ENCODE data around the gene CHAMP1. TPM values are rescaled to one million over a fixed set of nuclear protein-coding genes. Genes with fewer than 3 reads are reported as not detected.
A peak's percentile ranks its signal among the peaks of the same experiment; 100 is the strongest.
"Not testable (repeated sequence)": the region's sequence is repeated elsewhere in the genome, so short reads cannot be mapped to it uniquely, and the experiment has no call there.

Gene CHAMP1
- total RNA-seq, 1 experiment from 2014 or later: 23.4 TPM

GRCh38 chr13:114311908-114312307 lies 2.4 kb upstream of the CHAMP1 start:
- no peak for DNase-seq
- H3K9me3 ChIP-seq (replicated peaks): no peaks in the 10 kb centered on the region
- no peak overlapping the region for H3K4me3 ChIP-seq

GRCh38 chr13:114313061-114313860 lies 1.0 kb upstream of the CHAMP1 start:
- Histone ChIP-seq H3K36me3 (0 out of 2 replicates have a peak, but pooled peaks cover 2% of the 10 kb centered on the region), H3K27me3 (no peaks in the 10 kb centered on the region), H3K4me3 (peak overlapping the region; percentile 87), H3K9me3 (replicated peaks) (no peaks in the 10 kb centered on the region), H3K4me1 (no peaks in the 10 kb centered on the region), H3K27ac (peak overlapping the region; percentile 64)
- DNase-seq: no peak

More at GRCh38 chr13:114311908-114312307, 2.4 kb upstream of the CHAMP1 start:
- Histone ChIP-seq H3K27me3 (no peaks in the 10 kb centered on the region), H3K4me1 (no peaks in the 10 kb centered on the region), H3K27ac (no peak overlapping the region), H3K36me3 (peaks cover 2% of the 10 kb centered on the region; the same call in 1 of the 2 replicates)

- H3K9me3 ChIP-seq (replicated peaks): no peaks in the 10 kb centered on the region
- DNase-seq: peak in 1 of 2 experiments; percentile 24
- peak overlapping the region; percentile 62 for H3K27ac ChIP-seq
- H3K27me3 ChIP-seq: no peaks in the 10 kb centered on the region
- peak overlapping the region; percentile 87 for H3K4me3 ChIP-seq
- peaks cover 8% of the 10 kb centered on the region for H3K4me1 ChIP-seq
- peaks cover 7% of the 10 kb centered on the region for H3K36me3 ChIP-seq
Observed at GRCh38 chr13:114315074-114315785, 927 bp downstream of the CHAMP1 start.

- no peak for DNase-seq
- H3K4me1 ChIP-seq: peaks cover 8% of the 10 kb centered on the region
- H3K36me3 ChIP-seq: peaks cover 37% of the 10 kb centered on the region
- no peaks in the 10 kb centered on the region for H3K27me3 ChIP-seq
- H3K9me3 ChIP-seq (replicated peaks): no peaks in the 10 kb centered on the region
- H3K27ac ChIP-seq: no peak overlapping the region
- H3K4me3 ChIP-seq: no peak overlapping the region
Observed at GRCh38 chr13:114318624-114319023, 4.3 kb downstream of the CHAMP1 start.

GRCh38 chr13:114319441-114319913 lies 5.2 kb downstream of the CHAMP1 start:
- Histone ChIP-seq H3K4me3 (no peak overlapping the region), H3K27ac (no peak overlapping the region), H3K36me3 (peaks cover 45% of the 10 kb centered on the region), H3K4me1 (peaks cover 8% of the 10 kb centered on the region), H3K9me3 (replicated peaks) (no peaks in the 10 kb centered on the region), H3K27me3 (no peaks in the 10 kb centered on the region)
- DNase-seq: peak in 1 of 2 experiments; percentile 13

- DNase-seq: no peak
- peaks cover 8% of the 10 kb centered on the region for H3K4me1 ChIP-seq
- peaks cover 51% of the 10 kb centered on the region for H3K36me3 ChIP-seq
- no peaks in the 10 kb centered on the region for H3K27me3 ChIP-seq
- no peak overlapping the region for H3K4me3 ChIP-seq
- no peak overlapping the region for H3K27ac ChIP-seq
- H3K9me3 ChIP-seq (replicated peaks): no peaks in the 10 kb centered on the region
Observed at GRCh38 chr13:114320065-114320464, 5.8 kb downstream of the CHAMP1 start.

GRCh38 chr13:114321256-114321655 lies 7.0 kb downstream of the CHAMP1 start:
- Histone ChIP-seq H3K4me1 (peaks cover 8% of the 10 kb centered on the region), H3K36me3 (peaks cover 63% of the 10 kb centered on the region), H3K9me3 (replicated peaks) (no peaks in the 10 kb centered on the region), H3K27me3 (no peaks in the 10 kb centered on the region), H3K4me3 (no peak overlapping the region), H3K27ac (no peak overlapping the region)
- DNase-seq: no peak

- no peak for DNase-seq
- Histone ChIP-seq H3K27me3 (no peaks in the 10 kb centered on the region), H3K9me3 (replicated peaks) (no peaks in the 10 kb centered on the region), H3K27ac (no peak overlapping the region), H3K4me3 (no peak overlapping the region), H3K36me3 (peaks cover 68% of the 10 kb centered on the region), H3K4me1 (peaks cover 8% of the 10 kb centered on the region)
Observed at GRCh38 chr13:114323349-114323748, 9.0 kb downstream of the CHAMP1 start.

- Histone ChIP-seq H3K4me1 (peaks cover 4% of the 10 kb centered on the region; the same call in 1 of the 2 replicates), H3K9me3 (replicated peaks) (no peaks in the 10 kb centered on the region), H3K36me3 (peaks cover 68% of the 10 kb centered on the region), H3K27ac (no peak overlapping the region), H3K4me3 (no peak overlapping the region), H3K27me3 (no peaks in the 10 kb centered on the region)
- DNase-seq: no peak
Observed at GRCh38 chr13:114324334-114324733, 10.0 kb downstream of the CHAMP1 start.

- no peaks in the 10 kb centered on the region for H3K4me1 ChIP-seq
- no peak for DNase-seq
- H3K27ac ChIP-seq: no peak overlapping the region
- H3K9me3 ChIP-seq (replicated peaks): no peaks in the 10 kb centered on the region
- H3K4me3 ChIP-seq: no peak overlapping the region
- H3K36me3 ChIP-seq: peaks cover 60% of the 10 kb centered on the region
- no peaks in the 10 kb centered on the region for H3K27me3 ChIP-seq
Observed at GRCh38 chr13:114325729-114326128, 11.4 kb downstream of the CHAMP1 start.

- no peak for DNase-seq
- Histone ChIP-seq H3K36me3 (peaks cover 39% of the 10 kb centered on the region), H3K27ac (no peak overlapping the region), H3K27me3 (no peaks in the 10 kb centered on the region), H3K4me1 (no peaks in the 10 kb centered on the region), H3K4me3 (no peak overlapping the region), H3K9me3 (replicated peaks) (no peaks in the 10 kb centered on the region)
Observed at GRCh38 chr13:114328034-114328433, 13.7 kb downstream of the CHAMP1 start.

GRCh38 chr13:114328595-114328994 lies 14.3 kb downstream of the CHAMP1 start:
- Histone ChIP-seq H3K36me3 (peaks cover 34% of the 10 kb centered on the region), H3K27ac (no peak overlapping the region)

GRCh38 chr13:114330086-114330485 lies 15.8 kb downstream of the CHAMP1 start:
- Histone ChIP-seq H3K27ac (no peak overlapping the region), H3K4me1 (0 out of 2 replicates have a peak, but pooled peaks cover 5% of the 10 kb centered on the region), H3K27me3 (no peaks in the 10 kb centered on the region), H3K4me3 (no peak overlapping the region), H3K9me3 (replicated peaks) (no peaks in the 10 kb centered on the region), H3K36me3 (peaks cover 19% of the 10 kb centered on the region)
- DNase-seq: no peak

More at GRCh38 chr13:114328595-114328994, 14.3 kb downstream of the CHAMP1 start:
- H3K4me3 ChIP-seq: no peak overlapping the region
- H3K9me3 ChIP-seq (replicated peaks): no peaks in the 10 kb centered on the region
- DNase-seq: no peak
- no peaks in the 10 kb centered on the region for H3K27me3 ChIP-seq
- no peaks in the 10 kb centered on the region for H3K4me1 ChIP-seq

GRCh38 chr13:114333881-114334280 lies 19.6 kb downstream of the CHAMP1 start:
- not testable (repeated sequence) for DNase-seq; H3K27me3 ChIP-seq; H3K27ac ChIP-seq; H3K9me3 ChIP-seq (replicated peaks); H3K36me3 ChIP-seq; H3K4me1 ChIP-seq; H3K4me3 ChIP-seq
